ENCODE measurements around the gene MRPL3. TPM values are rescaled to one million over a fixed set of nuclear protein-coding genes. Genes with fewer than 3 reads are reported as not detected.
"Not testable (repeated sequence)": the region's sequence is repeated elsewhere in the genome, so short reads cannot be mapped to it uniquely, and the experiment has no call there.

Gene MRPL3
- polyA plus RNA-seq, 1 of the 3 experiments (the other 2 are of a cell fraction): 73.7 TPM

DNA sequence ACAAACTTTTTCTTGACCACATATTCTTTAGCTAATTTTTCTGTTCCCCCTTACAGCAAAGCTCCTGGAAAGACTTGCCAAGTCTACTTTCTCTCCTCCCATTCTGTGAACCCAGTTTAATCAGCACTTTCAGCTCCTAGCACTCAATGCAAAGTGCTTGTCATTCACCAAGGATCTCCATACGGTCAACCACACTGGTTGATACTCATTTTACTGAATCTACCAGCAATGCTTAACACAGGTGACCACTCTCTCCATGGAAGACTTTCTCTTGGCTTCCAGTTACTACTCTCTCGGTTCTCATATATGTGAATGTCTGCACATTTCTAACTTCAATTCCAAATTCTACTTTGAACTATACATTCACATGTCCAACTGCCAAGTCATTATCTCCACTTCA, 11.7 kb downstream of the MRPL3 start:
- Histone ChIP-seq H3K79me2 (ENCODE audit: insufficient read depth) (peaks cover 21% of the 10 kb centered on the region), H3K9me2 (no peaks in the 10 kb centered on the region; the same call in 1 of the 2 replicates), H3K9ac (no peak overlapping the region), H3K4me2 (no peak overlapping the region), H3K27me3 (ENCODE audit: insufficient read depth) (no peaks in the 10 kb centered on the region), H3K36me3 (replicated peaks in 1 of 2; ENCODE audit: control insufficient read depth in 1 of 2, insufficient read depth in 2 of 2, low read length in 1 of 2) (peaks cover 70 to 82% of the 10 kb centered on the region in 2 experiments), H4K20me1 (ENCODE audit: insufficient read depth) (no peaks in the 10 kb centered on the region), H3K4me1 (ENCODE audit: control insufficient read depth in 1 of 2, insufficient read depth in 2 of 2, low read depth in 1 of 2, low read length in 1 of 2) (no peaks in the 10 kb centered on the region; a peak in 1 of 4 replicates), H3K27ac (ENCODE audit: low read depth in 2 of 2, low read length in 1 of 2) (no peak overlapping the region), H3F3A (replicated peaks; ENCODE audit: insufficient read depth) (no peaks in the 10 kb centered on the region), H3K9me3 (no peaks in the 10 kb centered on the region), H3K4me3 (ENCODE audit: low read depth in 2 of 2, low read length in 1 of 2) (no peak overlapping the region), H2AFZ (ENCODE audit: low read depth) (no peak overlapping the region)
- 89% methylated on average over 2 of the region's 2 CpGs for WGBS (ENCODE audit: low lambda C conversion rate)
- TF ChIP-seq YY1 (IDR thresholded peaks at IDR 0.05; ENCODE audit: low read depth) (no peak), POLR2AphosphoS5 (IDR thresholded peaks at IDR 0.05; ENCODE audit: low read depth, low read length) (no peak), EZH2phosphoT487 (IDR thresholded peaks at IDR 0.05; ENCODE audit: borderline replicate concordance, low read depth) (no peak), TCF12 (IDR thresholded peaks at IDR 0.05) (no peak), RFX5 (IDR thresholded peaks at IDR 0.05; ENCODE audit: low read length) (no peak), REST (IDR thresholded peaks at IDR 0.05; ENCODE audit: low read depth, low read length) (no peak), FOXJ3 (CRISPR knock-in tag; IDR thresholded peaks at IDR 0.05) (no peak), CHD2 (IDR thresholded peaks at IDR 0.05; ENCODE audit: low read length, partially characterized antibody) (no peak), NFIC (IDR thresholded peaks at IDR 0.05; ENCODE audit: borderline replicate concordance) (no peak), JUND (IDR thresholded peaks at IDR 0.05) (no peak)
- TF ChIP-seq, protein P1, sequence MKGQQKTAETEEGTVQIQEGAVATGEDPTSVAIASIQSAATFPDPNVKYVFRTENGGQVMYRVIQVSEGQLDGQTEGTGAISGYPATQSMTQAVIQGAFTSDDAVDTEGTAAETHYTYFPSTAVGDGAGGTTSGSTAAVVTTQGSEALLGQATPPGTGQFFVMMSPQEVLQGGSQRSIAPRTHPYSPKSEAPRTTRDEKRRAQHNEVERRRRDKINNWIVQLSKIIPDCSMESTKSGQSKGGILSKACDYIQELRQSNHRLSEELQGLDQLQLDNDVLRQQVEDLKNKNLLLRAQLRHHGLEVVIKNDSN (IDR thresholded peaks at IDR 0.05; ENCODE audit: borderline replicate concordance, low read depth): no peak
- TF ChIP-seq, protein P2, sequence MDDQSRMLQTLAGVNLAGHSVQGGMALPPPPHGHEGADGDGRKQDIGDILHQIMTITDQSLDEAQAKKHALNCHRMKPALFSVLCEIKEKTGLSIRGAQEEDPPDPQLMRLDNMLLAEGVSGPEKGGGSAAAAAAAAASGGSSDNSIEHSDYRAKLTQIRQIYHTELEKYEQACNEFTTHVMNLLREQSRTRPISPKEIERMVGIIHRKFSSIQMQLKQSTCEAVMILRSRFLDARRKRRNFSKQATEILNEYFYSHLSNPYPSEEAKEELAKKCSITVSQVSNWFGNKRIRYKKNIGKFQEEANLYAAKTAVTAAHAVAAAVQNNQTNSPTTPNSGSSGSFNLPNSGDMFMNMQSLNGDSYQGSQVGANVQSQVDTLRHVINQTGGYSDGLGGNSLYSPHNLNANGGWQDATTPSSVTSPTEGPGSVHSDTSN (IDR thresholded peaks at IDR 0.05): no peak
- TF ChIP-seq, protein P3, sequence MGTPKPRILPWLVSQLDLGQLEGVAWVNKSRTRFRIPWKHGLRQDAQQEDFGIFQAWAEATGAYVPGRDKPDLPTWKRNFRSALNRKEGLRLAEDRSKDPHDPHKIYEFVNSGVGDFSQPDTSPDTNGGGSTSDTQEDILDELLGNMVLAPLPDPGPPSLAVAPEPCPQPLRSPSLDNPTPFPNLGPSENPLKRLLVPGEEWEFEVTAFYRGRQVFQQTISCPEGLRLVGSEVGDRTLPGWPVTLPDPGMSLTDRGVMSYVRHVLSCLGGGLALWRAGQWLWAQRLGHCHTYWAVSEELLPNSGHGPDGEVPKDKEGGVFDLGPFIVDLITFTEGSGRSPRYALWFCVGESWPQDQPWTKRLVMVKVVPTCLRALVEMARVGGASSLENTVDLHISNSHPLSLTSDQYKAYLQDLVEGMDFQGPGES (IDR thresholded peaks at IDR 0.05; ENCODE audit: low read depth, low read length): no peak
- ChIA-PET CTCF (no interaction called here), POLR2A (interaction anchor here (0.6 kb wide), 1 partner anchor 125 kb away, joined by 4 read pairs; no protein-coding TSS in a partner anchor)
- DNase-seq: no peak

DNA sequence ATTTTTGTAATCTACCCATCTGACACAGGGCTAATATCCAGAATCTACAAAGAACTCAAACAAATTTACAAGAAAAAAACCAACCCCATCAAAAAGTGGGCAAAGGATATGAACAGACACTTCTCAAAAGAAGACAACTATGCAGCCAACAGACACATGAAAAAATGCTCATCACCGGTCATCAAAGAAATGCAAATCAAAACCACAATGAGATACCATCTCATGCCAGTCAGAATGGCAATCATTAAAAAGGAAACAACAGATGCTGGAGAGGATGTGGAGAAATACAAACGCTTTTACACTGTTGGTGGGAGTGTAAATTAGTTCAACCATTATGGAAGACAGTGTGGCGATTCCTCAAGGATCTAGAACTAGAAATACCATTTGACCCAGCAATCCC, 16.2 kb downstream of the MRPL3 start:
- H3K4me2 ChIP-seq; H3F3A ChIP-seq (replicated peaks; ENCODE audit: insufficient read depth); H3K27me3 ChIP-seq (ENCODE audit: insufficient read depth); H3K4me1 ChIP-seq (ENCODE audit: control insufficient read depth in 1 of 2, insufficient read depth in 2 of 2, low read depth in 1 of 2, low read length in 1 of 2); H2AFZ ChIP-seq (ENCODE audit: low read depth); H3K9ac ChIP-seq; H4K20me1 ChIP-seq (ENCODE audit: insufficient read depth); H3K4me3 ChIP-seq (ENCODE audit: low read depth in 2 of 2, low read length in 1 of 2); H3K9me2 ChIP-seq; DNase-seq; H3K27ac ChIP-seq (ENCODE audit: low read depth in 2 of 2, low read length in 1 of 2); POLR2A ChIA-PET; CTCF ChIA-PET; H3K9me3 ChIP-seq: not testable (repeated sequence)
- Histone ChIP-seq H3K79me2 (ENCODE audit: insufficient read depth) (peaks cover 25% of the 10 kb centered on the region), H3K36me3 (replicated peaks in 1 of 2; ENCODE audit: control insufficient read depth in 1 of 2, insufficient read depth in 2 of 2, low read length in 1 of 2) (peaks cover 72 to 78% of the 10 kb centered on the region in 2 experiments)
- WGBS (ENCODE audit: low lambda C conversion rate): 95% methylated on average over 3 of the region's 3 CpGs
